ENCODE measurements around the gene KCNC1. TPM values are rescaled to one million over a fixed set of nuclear protein-coding genes. Genes with fewer than 3 reads are reported as not detected.

KCNC1 gene
- polyA plus RNA-seq, 4 donors = 0.84 to 1.7 (median 1.2) TPM

GRCh38 chr11:17782145-17782544, 47.6 kb downstream of the KCNC1 start:
- no peak for DNase-seq (ENCODE audit: low read depth in 4 of 4, low spot score in 2 of 4)

- DNase-seq (ENCODE audit: low read depth in 4 of 4, low spot score in 2 of 4) = no peak
Observed at GRCh38 chr11:17782603-17783337, 48.2 kb downstream of the KCNC1 start.

- DNase-seq (ENCODE audit: low read depth in 4 of 4, low spot score in 2 of 4) = no peak
Observed at GRCh38 chr11:17783878-17784277, 49.3 kb downstream of the KCNC1 start.

GRCh38 chr11:17786824-17787525, 52.4 kb downstream of the KCNC1 start:
- no peak for DNase-seq (ENCODE audit: low read depth in 4 of 4, low spot score in 2 of 4)

GRCh38 chr11:17788084-17788483, 53.5 kb downstream of the KCNC1 start:
- DNase-seq (ENCODE audit: low read depth in 4 of 4, low spot score in 2 of 4) = no peak

- no peak for DNase-seq (ENCODE audit: low read depth in 4 of 4, low spot score in 2 of 4)
Observed at GRCh38 chr11:17790453-17790852, 55.9 kb downstream of the KCNC1 start.

- DNase-seq (ENCODE audit: low read depth in 4 of 4, low spot score in 2 of 4) = no peak
Observed at GRCh38 chr11:17791144-17791543, 56.6 kb downstream of the KCNC1 start.

GRCh38 chr11:17792161-17792560, 57.6 kb downstream of the KCNC1 start:
- DNase-seq (ENCODE audit: low read depth in 4 of 4, low spot score in 2 of 4) = no peak

- DNase-seq (ENCODE audit: low read depth in 4 of 4, low spot score in 2 of 4) = no peak
Observed at GRCh38 chr11:17793642-17794170, 59.1 kb downstream of the KCNC1 start.

- DNase-seq (ENCODE audit: low read depth in 4 of 4, low spot score in 2 of 4) = no peak
Observed at GRCh38 chr11:17794981-17795380, 60.4 kb downstream of the KCNC1 start.

- no peak for DNase-seq (ENCODE audit: low read depth in 4 of 4, low spot score in 2 of 4)
Observed at GRCh38 chr11:17796154-17796553, 61.6 kb downstream of the KCNC1 start.

- DNase-seq (ENCODE audit: low read depth in 4 of 4, low spot score in 2 of 4) = no peak
Observed at GRCh38 chr11:17798253-17798652, 63.7 kb downstream of the KCNC1 start.

- DNase-seq (ENCODE audit: low read depth in 4 of 4, low spot score in 2 of 4) = no peak
Observed at GRCh38 chr11:17798716-17799115, 64.1 kb downstream of the KCNC1 start.

- no peak for DNase-seq (ENCODE audit: low read depth in 4 of 4, low spot score in 2 of 4)
Observed at GRCh38 chr11:17799147-17799546, 64.6 kb downstream of the KCNC1 start.

- no peak for DNase-seq (ENCODE audit: low read depth in 4 of 4, low spot score in 2 of 4)
Observed at GRCh38 chr11:17801166-17801565, 66.6 kb downstream of the KCNC1 start.

- DNase-seq (ENCODE audit: low read depth in 4 of 4, low spot score in 2 of 4) = no peak
Observed at GRCh38 chr11:17802491-17802890, 67.9 kb downstream of the KCNC1 start.

GRCh38 chr11:17803754-17804334, 69.3 kb downstream of the KCNC1 start:
- no peak for DNase-seq (ENCODE audit: low read depth in 4 of 4, low spot score in 2 of 4)

GRCh38 chr11:17805043-17805442, 70.5 kb downstream of the KCNC1 start:
- no peak for DNase-seq (ENCODE audit: low read depth in 4 of 4, low spot score in 2 of 4)

GRCh38 chr11:17805873-17806272, 71.3 kb downstream of the KCNC1 start:
- no peak for DNase-seq (ENCODE audit: low read depth in 4 of 4, low spot score in 2 of 4)

- DNase-seq (ENCODE audit: low read depth in 4 of 4, low spot score in 2 of 4) = no peak
Observed at GRCh38 chr11:17807034-17807433, 72.5 kb downstream of the KCNC1 start.

- DNase-seq (ENCODE audit: low read depth in 4 of 4, low spot score in 2 of 4) = no peak
Observed at GRCh38 chr11:17810041-17810440, 75.5 kb downstream of the KCNC1 start.

- no peak for DNase-seq (ENCODE audit: low read depth in 4 of 4, low spot score in 2 of 4)
Observed at GRCh38 chr11:17810746-17811145, 76.2 kb downstream of the KCNC1 start.

Measured in left renal cortex interstitium (tissue), 4 donors.